ENCODE data around the gene FERMT1.

DNA sequence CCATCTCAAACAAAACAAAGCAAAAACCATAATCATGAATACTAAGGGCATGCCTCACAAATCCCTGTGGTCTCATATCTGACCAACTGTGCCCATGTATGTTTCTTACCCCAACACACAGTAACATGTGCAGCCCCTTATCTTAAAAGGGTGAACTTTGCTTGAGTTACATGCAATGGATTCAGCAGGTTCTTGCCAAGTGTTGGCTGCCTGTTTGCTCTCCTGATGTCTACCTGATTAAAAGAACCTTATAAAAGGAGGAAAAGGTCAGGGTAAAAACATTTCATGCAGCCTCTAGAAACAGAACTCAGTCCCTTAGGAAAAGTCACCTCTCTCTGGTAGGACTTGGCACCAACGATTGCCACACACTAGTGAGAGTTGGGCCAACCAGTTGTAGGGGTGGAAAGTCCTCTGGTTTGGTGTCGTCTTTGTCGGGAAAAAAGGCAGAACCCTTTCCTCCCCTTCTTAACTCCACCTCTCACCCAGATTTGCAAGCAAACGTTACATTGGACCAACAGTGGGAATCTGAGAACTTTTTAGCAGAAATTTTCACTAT, 55.0 kb downstream of the FERMT1 start:
- TF ChIP-seq, protein P1, sequence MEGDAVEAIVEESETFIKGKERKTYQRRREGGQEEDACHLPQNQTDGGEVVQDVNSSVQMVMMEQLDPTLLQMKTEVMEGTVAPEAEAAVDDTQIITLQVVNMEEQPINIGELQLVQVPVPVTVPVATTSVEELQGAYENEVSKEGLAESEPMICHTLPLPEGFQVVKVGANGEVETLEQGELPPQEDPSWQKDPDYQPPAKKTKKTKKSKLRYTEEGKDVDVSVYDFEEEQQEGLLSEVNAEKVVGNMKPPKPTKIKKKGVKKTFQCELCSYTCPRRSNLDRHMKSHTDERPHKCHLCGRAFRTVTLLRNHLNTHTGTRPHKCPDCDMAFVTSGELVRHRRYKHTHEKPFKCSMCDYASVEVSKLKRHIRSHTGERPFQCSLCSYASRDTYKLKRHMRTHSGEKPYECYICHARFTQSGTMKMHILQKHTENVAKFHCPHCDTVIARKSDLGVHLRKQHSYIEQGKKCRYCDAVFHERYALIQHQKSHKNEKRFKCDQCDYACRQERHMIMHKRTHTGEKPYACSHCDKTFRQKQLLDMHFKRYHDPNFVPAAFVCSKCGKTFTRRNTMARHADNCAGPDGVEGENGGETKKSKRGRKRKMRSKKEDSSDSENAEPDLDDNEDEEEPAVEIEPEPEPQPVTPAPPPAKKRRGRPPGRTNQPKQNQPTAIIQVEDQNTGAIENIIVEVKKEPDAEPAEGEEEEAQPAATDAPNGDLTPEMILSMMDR (conservative IDR thresholded peaks at IDR 0.05; ENCODE audit: low read length): no peak
- no peak for TF ChIP-seq EZH2phosphoT487 (IDR thresholded peaks at IDR 0.05; ENCODE audit: borderline replicate concordance, low read depth, low read length)
